Mucosa of rectum (tissue), 2 donors: Measurements from ENCODE around the gene TEAD1.

Experiments used
- H3K27ac ChIP-seq, 2 donors: one replicate each; pipeline ENCODE4 v1.7.0; 2013; ENCODE audit warnings: inconsistent platforms in 2 of 2, low read depth in 2 of 2, low read length in 2 of 2
- H3K27me3 ChIP-seq, 2 donors: one replicate each; pipeline ENCODE4 v1.7.0; 2013; ENCODE audit warnings: low read length in 2 of 2; ENCODE audit not compliant: control insufficient read depth in 2 of 2, insufficient read depth in 2 of 2
- H3K36me3 ChIP-seq, 2 donors: one replicate each; pipeline ENCODE4 v1.7.0; 2013; ENCODE audit warnings: low read length in 2 of 2; ENCODE audit not compliant: control insufficient read depth in 2 of 2, insufficient read depth in 2 of 2
- H3K4me1 ChIP-seq, 2 donors: one replicate each; pipeline ENCODE4 v1.7.0; 2013; ENCODE audit warnings: low read length in 2 of 2, mild to moderate bottlenecking in 1 of 2; ENCODE audit not compliant: control insufficient read depth in 2 of 2, insufficient read depth in 2 of 2
- H3K4me3 ChIP-seq, 2 donors: one replicate each; pipeline ENCODE4 v1.7.0; 2013; ENCODE audit warnings: low read length in 2 of 2
- H3K9ac ChIP-seq, 2 donors: one replicate each; pipeline ENCODE4 v1.7.0; 2013; ENCODE audit warnings: low read length in 2 of 2, low read depth in 1 of 2, mild to moderate bottlenecking in 1 of 2
- H3K9me3 ChIP-seq, 2 donors: one replicate each; pipeline ENCODE4 v1.7.0; 2013; ENCODE audit warnings: low read length in 2 of 2; ENCODE audit not compliant: control insufficient read depth in 2 of 2
- donor health status: healthy.
- donor health status: Normal muscosa, but diverticular disease.

TEAD1 gene

DNA sequence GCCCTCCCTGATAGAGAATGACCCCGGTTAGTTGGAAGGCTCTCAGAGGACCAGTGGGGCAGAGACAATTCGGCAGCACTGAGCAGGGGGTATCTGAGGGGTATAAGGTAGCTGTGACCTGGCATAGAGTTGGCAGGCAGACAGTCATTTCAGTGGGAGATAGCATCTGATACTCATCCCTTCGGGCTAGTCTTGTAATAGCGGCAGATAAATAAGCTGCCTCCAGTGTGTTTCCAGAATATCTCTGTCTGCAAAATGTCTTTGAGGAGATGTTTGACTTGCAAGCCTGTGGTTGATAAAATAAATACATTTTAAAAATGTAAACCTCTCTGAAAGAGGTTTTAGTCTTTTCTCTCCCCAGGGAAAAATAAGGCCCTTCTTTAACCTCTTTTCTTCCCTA, 54.2 kb downstream of the TEAD1 start:
- no peaks in the 10 kb centered on the region for H3K27me3 ChIP-seq
- no peak overlapping the region for H3K27ac ChIP-seq
- no peak overlapping the region for H3K4me3 ChIP-seq
- H3K36me3 ChIP-seq: no peaks in the 10 kb centered on the region
- peaks cover 20% of the 10 kb centered on the region in 2 donors for H3K4me1 ChIP-seq
- H3K9ac ChIP-seq: no peak overlapping the region
- H3K9me3 ChIP-seq: no peaks in the 10 kb centered on the region

DNA sequence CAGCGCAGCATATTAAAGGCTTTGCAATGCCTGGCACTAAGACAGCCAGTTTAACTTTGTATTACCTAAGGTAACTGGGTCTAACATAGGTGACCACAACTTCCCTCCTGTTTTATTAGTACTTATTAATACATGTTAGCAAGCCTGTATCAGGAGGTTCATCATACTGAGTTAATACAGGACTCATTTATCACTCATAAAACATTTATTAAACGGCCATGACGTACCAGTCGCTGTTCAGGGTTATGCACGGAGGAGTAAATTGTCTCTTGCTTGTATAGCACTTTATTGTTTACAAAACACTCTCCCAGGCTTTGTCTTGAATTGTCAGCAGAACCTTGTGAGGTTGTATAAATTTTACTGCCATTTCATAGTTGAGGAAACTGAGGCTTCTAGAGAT, 55.7 kb downstream of the TEAD1 start:
- H3K9me3 ChIP-seq: no peaks in the 10 kb centered on the region

DNA sequence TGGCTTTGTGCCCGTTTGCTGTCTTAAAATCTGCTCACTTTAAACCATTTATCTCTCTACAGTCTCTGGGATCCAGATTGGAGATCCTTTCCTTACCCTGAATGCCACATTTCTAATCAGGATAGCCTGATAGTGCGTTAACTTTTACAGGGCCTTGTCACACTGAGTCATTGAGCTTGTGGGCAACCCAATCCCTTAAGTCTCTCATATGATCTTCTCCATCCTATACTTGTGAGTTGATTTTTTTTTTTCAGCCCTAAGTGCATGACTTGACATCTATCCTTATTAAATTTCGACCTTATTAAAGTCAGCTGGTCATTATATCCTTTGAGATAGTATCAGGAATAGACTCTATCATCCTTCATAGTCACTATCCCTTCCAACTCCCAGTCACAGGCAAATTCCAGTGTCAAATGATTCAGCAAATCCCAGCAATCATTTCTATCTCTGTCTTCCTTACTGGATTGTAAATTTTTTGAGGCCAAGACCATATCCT, 57.7 kb downstream of the TEAD1 start:
- Histone ChIP-seq H3K9ac (no peak overlapping the region), H3K4me3 (no peak overlapping the region), H3K9me3 (no peaks in the 10 kb centered on the region), H3K4me1 (peaks cover 0 to 3% of the 10 kb centered on the region in 2 donors), H3K27ac (no peak overlapping the region), H3K36me3 (no peaks in the 10 kb centered on the region), H3K27me3 (no peaks in the 10 kb centered on the region)

More for the DNA sequence above, 55.7 kb downstream of the TEAD1 start:
- no peak overlapping the region for H3K9ac ChIP-seq
- no peak overlapping the region for H3K4me3 ChIP-seq
- H3K36me3 ChIP-seq: no peaks in the 10 kb centered on the region
- H3K27me3 ChIP-seq: no peaks in the 10 kb centered on the region
- no peak overlapping the region for H3K27ac ChIP-seq
- peaks cover 5 to 7% of the 10 kb centered on the region in 2 donors for H3K4me1 ChIP-seq

DNA sequence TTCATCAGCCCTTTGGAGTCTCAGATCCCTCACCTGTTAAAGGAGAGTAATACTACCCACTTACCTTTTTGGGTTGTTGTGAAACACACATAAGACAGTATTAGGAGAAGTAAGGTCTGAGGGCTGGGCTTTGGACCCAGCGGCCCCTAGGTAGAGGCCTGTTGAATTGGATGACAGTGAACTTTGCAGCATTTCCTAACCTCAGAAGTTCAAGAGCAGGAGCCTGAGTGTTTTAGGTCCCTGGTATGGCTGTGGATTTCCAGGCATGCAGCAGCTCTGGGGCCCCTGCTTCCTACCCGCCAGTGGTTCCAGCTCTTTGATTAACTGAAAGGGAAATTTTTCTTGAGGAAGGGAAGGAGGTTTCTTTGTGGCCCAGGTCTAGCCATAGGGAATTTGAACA, 58.9 kb downstream of the TEAD1 start:
- Histone ChIP-seq H3K4me1 (no peaks in the 10 kb centered on the region), H3K36me3 (no peaks in the 10 kb centered on the region), H3K27ac (no peak overlapping the region), H3K4me3 (no peak overlapping the region), H3K9ac (no peak overlapping the region), H3K27me3 (no peaks in the 10 kb centered on the region), H3K9me3 (no peaks in the 10 kb centered on the region)

DNA sequence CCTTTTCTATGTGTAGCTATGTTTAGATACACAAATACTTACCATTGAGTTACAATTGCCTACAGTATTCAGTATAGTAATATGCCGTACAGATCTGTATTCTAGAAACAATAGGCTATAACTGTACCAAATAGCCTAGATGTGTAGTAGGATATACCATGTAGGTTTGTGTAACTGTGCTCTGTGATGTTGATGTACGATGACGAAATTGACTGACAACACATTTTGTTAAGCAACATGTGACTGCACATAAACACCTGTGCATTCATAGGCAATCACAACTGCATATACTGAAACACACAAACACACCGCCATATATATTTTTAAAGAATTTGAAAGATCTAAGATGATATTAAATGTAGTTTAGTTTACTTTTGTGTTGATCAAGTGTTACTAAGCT, 60.4 kb downstream of the TEAD1 start:
- Histone ChIP-seq H3K27ac (no peak overlapping the region), H3K36me3 (no peaks in the 10 kb centered on the region), H3K9me3 (no peaks in the 10 kb centered on the region), H3K9ac (no peak overlapping the region), H3K4me1 (no peaks in the 10 kb centered on the region), H3K27me3 (no peaks in the 10 kb centered on the region), H3K4me3 (no peak overlapping the region)

DNA sequence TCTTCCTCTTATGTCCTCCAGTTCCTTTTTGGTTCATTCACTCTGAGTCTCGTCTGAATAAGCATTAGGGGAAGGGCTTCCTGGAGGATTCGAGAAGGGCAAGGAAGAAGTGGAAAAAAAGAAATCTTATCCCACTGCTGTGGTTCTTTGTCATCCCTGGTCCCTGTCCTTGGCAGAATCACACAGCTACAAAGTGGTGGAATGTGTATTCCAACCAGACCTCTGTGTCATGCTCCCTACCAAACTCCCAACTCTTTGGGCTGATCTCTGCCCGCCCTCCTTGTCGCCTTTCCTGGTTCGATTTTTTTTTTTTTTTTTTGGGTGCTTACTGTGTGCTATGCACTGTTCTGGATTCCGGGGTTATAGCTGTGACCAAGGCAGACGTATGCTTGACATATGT, 61.0 kb downstream of the TEAD1 start:
- Histone ChIP-seq H3K27me3 (no peaks in the 10 kb centered on the region), H3K36me3 (no peaks in the 10 kb centered on the region), H3K9ac (no peak overlapping the region), H3K4me3 (no peak overlapping the region), H3K4me1 (no peaks in the 10 kb centered on the region), H3K27ac (no peak overlapping the region), H3K9me3 (no peaks in the 10 kb centered on the region)

DNA sequence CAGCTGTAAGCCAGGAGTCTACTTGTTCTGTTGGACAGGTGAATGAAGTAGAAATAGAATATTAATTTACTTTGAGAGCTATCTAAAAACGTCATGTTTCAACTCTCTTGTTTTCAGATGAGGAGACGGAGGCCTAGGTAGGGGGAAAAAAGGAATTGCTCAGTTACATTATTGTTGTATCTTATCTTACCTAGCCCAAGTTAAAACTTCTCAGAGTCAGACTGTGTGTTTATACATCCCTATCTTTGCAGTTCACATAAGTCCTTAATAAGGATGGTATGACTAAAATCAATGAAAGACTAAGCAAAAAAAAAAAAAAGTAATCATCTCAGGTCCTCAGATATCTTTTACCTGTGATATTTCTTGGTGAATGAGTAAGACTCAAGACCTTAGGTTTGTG, 62.8 kb downstream of the TEAD1 start:
- Histone ChIP-seq H3K4me3 (no peak overlapping the region), H3K27ac (no peak overlapping the region), H3K4me1 (no peaks in the 10 kb centered on the region), H3K36me3 (no peaks in the 10 kb centered on the region), H3K9me3 (no peaks in the 10 kb centered on the region), H3K27me3 (no peaks in the 10 kb centered on the region), H3K9ac (no peak overlapping the region)

DNA sequence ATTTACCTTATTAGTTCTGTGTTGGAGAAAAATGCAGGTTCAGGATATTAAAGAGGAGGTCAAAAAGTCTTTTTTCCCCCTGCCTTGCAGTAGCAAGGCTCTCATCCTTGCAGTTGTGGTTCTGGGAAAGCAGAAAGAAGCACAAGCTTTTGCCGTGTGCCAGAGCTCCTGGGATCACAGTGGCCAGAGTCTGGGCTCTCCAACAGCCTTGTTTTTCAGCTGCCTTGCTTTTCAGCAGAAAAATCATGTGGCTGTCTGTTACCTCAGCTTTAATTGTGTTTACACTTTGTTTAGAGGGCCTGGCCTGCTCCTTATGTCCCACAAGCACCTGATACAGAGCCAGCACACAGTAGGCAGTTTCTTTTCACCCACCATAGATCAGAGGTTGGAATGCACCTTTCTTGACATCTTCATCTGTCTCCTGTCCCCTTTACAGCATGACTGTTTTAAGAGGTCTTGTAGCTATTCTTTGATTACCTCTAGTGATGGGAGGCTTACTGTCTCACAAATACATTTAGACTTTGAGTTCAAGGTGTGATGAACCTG, 67.5 kb downstream of the TEAD1 start:
- no peak overlapping the region for H3K9ac ChIP-seq
- H3K36me3 ChIP-seq: no peaks in the 10 kb centered on the region
- no peak overlapping the region for H3K27ac ChIP-seq
- no peaks in the 10 kb centered on the region for H3K27me3 ChIP-seq
- H3K4me3 ChIP-seq: no peak overlapping the region
- H3K9me3 ChIP-seq: no peaks in the 10 kb centered on the region
- H3K4me1 ChIP-seq: no peaks in the 10 kb centered on the region

DNA sequence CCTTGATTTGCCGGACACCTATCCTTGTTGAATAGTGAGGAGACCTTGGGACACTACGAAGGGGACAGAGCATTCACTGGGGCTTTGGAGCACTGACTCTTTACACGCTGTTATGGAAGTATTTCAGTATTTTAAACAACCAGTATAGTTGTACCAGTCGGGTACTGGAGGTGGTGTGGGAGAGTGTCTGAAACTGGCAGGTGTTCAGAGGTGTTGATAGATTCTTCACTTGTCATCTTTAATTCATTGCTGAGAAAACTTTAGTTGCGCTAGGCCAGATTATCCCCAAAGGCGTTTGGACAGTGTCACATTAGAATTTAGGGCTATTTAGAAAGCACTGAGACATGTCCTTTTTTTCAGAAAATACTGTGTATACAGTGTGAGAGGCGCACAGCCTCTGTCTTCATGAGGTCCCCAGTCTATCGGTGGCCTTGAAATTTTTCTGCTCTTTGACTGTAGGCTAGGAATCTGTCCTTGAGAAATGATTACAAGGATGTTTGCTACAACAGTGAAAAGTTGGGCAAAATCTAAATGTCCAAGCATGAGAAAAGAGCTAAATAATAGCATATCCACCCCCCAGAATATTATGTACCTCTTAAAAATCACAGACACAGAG, 69.7 kb downstream of the TEAD1 start:
- H3K36me3 ChIP-seq: no peaks in the 10 kb centered on the region
- no peak overlapping the region for H3K9ac ChIP-seq
- H3K9me3 ChIP-seq: no peaks in the 10 kb centered on the region
- no peaks in the 10 kb centered on the region for H3K27me3 ChIP-seq
- H3K4me3 ChIP-seq: no peak overlapping the region
- no peaks in the 10 kb centered on the region for H3K4me1 ChIP-seq
- H3K27ac ChIP-seq: no peak overlapping the region

DNA sequence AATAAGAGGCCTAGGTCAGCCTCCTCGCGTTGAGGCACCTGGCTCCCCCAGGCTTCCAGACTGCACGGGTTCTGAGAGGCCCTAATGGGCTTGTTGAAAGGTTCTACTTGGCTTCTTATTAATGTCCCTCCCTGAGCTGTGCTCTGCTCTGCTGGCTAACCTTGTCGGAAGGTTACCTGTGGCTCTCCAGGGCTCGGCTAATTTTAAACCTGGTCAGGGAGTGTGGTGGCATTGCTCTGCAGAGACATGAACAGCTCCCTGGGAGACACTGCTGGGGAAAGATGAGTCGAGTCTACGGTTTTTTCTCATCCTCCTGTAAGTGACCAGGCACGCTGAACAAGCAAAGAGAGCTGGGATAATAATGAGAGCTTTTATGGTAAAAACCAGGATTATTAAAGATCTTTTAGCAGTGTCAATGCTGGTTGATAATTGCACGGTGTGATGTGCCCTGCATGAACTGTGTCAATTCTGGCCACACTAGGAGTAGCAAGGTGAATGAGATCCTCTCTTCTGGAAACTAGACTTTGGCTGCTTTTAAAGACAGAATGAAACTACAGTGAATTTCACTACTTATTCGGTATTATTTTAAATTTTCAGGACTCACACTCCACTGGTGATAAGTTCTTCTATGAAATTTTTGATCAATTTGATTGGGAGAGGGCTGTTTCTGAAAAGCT, 70.7 kb downstream of the TEAD1 start:
- Histone ChIP-seq H3K9ac (no peak overlapping the region), H3K4me1 (no peaks in the 10 kb centered on the region), H3K4me3 (no peak overlapping the region), H3K27me3 (no peaks in the 10 kb centered on the region), H3K9me3 (no peaks in the 10 kb centered on the region), H3K27ac (no peak overlapping the region), H3K36me3 (no peaks in the 10 kb centered on the region)
